ENCODE measurements around the gene PRELID1.

PRELID1 gene

DNA sequence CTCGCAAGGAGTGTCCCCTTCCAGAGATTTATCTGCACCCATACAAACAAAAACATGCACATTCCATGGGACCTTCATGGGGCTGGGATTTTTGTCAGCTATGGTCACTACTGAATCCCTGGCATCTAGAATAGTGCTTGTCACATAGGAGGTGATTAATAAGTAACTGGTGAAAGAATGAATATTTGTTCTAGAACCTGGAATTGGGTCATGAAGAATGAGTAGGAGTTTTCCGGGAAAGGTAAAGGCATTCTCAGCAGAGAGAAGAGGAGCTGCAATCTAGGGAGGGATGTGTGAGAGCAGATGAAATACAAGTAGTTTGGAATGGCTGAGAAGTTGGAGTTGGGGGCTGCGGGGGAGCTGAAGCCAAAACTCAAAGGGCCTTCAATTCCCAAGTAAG, 50.7 kb downstream of the PRELID1 start:
- TF ChIP-seq LEF1 (IDR thresholded peaks at IDR 0.05; ENCODE audit: borderline replicate concordance), result no peak
- TF ChIP-seq L3MBTL2 (conservative IDR thresholded peaks at IDR 0.05), result no peak
- TF ChIP-seq ARNT (IDR thresholded peaks at IDR 0.05), result no peak
- TF ChIP-seq, protein P1, sequence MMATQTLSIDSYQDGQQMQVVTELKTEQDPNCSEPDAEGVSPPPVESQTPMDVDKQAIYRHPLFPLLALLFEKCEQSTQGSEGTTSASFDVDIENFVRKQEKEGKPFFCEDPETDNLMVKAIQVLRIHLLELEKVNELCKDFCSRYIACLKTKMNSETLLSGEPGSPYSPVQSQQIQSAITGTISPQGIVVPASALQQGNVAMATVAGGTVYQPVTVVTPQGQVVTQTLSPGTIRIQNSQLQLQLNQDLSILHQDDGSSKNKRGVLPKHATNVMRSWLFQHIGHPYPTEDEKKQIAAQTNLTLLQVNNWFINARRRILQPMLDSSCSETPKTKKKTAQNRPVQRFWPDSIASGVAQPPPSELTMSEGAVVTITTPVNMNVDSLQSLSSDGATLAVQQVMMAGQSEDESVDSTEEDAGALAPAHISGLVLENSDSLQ (IDR thresholded peaks at IDR 0.05), result no peak
- TF ChIP-seq NFRKB (IDR thresholded peaks at IDR 0.05), result no peak
- no peak for TF ChIP-seq FOXM1 (IDR thresholded peaks at IDR 0.05; ENCODE audit: borderline replicate concordance)
- no peak for TF ChIP-seq HDGF (IDR thresholded peaks at IDR 0.05; ENCODE audit: borderline replicate concordance)
- ChIA-PET POLR2A (interaction anchor here (4.2 kb wide), 1 partner anchor 12 kb away, joined by 38 read pairs; no protein-coding TSS in a partner anchor), CTCF (no interaction called here)
- DNase-seq (ENCODE audit: extremely low spot score), result no peak

DNA sequence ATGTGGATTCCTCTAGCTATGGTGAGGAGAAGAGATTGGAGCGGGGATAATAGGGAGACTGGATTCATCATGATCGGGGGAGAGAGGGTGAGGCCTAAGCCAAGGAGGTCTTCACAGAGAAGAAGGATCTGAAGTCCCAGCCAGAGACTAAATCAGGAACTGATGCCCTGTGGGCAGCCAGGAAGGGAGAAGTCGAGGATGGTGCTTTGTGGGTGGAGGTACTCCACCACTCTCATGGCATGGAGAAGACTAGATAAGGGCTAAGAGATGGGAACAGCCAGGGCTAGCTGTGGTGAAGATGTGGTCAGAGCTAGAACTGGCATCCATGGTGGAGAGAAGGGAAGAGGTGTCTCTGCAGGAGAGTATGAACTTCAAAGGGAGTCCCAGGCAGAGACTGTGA, 51.1 kb downstream of the PRELID1 start:
- no peak for TF ChIP-seq FOXK2 (IDR thresholded peaks at IDR 0.05)
- TF ChIP-seq NFRKB (IDR thresholded peaks at IDR 0.05), result no peak
- TF ChIP-seq SUZ12 (IDR thresholded peaks at IDR 0.05), result no peak
- no peak for TF ChIP-seq TARDBP (IDR thresholded peaks at IDR 0.05)
- TF ChIP-seq LEF1 (IDR thresholded peaks at IDR 0.05; ENCODE audit: borderline replicate concordance), result no peak
- TF ChIP-seq BHLHE40 (IDR thresholded peaks at IDR 0.05; ENCODE audit: borderline replicate concordance), result no peak
- no peak for TF ChIP-seq ZNF384 (IDR thresholded peaks at IDR 0.05)
- TF ChIP-seq ARNT (IDR thresholded peaks at IDR 0.05), result no peak
- no peak for TF ChIP-seq ELF4 (IDR thresholded peaks at IDR 0.05)
- TF ChIP-seq HDGF (IDR thresholded peaks at IDR 0.05; ENCODE audit: borderline replicate concordance), result no peak
- TF ChIP-seq SP1 (IDR thresholded peaks at IDR 0.05), result no peak
- POLR2A ChIA-PET, result no interaction called here
- CTCF ChIA-PET, result no interaction called here
- no peak for DNase-seq (ENCODE audit: extremely low spot score)

DNA sequence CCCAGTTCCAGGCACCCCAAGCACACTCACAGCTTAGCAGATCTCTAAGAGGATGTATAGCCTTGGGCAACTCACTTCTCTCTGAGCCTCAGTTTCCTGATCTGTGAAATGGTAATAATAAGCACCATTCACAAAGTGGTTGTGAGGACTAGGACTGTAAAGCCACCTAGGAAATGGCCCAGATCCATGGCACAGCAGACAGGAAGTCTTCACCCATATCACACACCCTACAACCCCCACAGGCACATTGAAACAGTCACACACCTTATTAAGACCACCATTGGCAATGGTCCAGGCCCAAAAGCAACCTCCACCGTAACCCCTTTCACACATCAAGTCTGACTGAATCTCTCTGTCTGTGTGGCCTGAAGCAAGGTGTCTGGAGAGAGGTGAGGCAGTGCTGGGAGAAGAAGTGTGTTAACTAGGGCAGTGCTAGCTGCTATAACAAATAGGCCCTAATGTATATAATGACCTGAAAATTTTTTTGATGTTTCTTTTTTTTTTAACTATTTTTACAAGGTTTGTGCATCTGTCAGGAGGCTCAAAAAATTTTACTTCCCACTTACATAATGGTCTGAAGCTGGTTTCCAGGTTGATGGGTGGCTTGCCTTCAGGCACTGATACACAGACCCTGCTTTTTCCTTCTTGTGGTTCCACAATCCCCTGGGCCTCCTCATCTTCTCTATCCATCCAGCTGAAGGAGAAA, 51.7 kb downstream of the PRELID1 start:
- ChIA-PET CTCF (no interaction called here), POLR2A (no interaction called here)
- TF ChIP-seq HDGF (IDR thresholded peaks at IDR 0.05; ENCODE audit: borderline replicate concordance) (no peak), SUZ12 (IDR thresholded peaks at IDR 0.05) (no peak), BHLHE40 (IDR thresholded peaks at IDR 0.05; ENCODE audit: borderline replicate concordance) (no peak), NFRKB (IDR thresholded peaks at IDR 0.05) (no peak), FOXK2 (IDR thresholded peaks at IDR 0.05) (no peak), ARNT (IDR thresholded peaks at IDR 0.05) (no peak), LEF1 (IDR thresholded peaks at IDR 0.05; ENCODE audit: borderline replicate concordance) (no peak), FOXM1 (IDR thresholded peaks at IDR 0.05; ENCODE audit: borderline replicate concordance) (no peak), SP1 (IDR thresholded peaks at IDR 0.05) (no peak), FOXA1 (IDR thresholded peaks at IDR 0.05) (no peak), ELF4 (IDR thresholded peaks at IDR 0.05) (no peak), ZNF384 (IDR thresholded peaks at IDR 0.05) (no peak), TARDBP (IDR thresholded peaks at IDR 0.05) (no peak), CTBP1 (IDR thresholded peaks at IDR 0.05; ENCODE audit: borderline replicate concordance) (no peak), L3MBTL2 (conservative IDR thresholded peaks at IDR 0.05) (no peak)
- TF ChIP-seq, protein P1 (IDR thresholded peaks at IDR 0.05), result no peak
- no peak for DNase-seq (ENCODE audit: extremely low spot score)

DNA sequence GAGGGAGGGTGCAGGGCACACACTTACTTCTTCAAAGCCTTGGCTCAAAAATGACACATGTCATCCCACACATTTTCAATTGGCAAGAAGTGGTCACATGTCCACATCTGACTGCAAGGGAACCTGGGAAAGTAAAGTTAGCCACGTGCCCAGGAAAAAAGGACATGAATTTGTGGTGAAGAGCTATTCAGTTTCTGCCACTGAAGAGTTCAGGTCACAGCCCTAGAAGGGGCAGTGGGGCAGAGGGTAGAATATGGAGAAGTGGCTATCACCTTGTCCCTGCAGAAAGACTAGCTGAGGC, 52.2 kb downstream of the PRELID1 start:
- no peak for DNase-seq (ENCODE audit: extremely low spot score)
- ChIA-PET POLR2A (no interaction called here), CTCF (interaction anchor here (1.1 kb wide), 1 partner anchor 15 kb away, joined by 5 read pairs; no protein-coding TSS in a partner anchor)
- peak; percentile 71 for TF ChIP-seq L3MBTL2 (conservative IDR thresholded peaks at IDR 0.05)
- TF ChIP-seq FOXK2 (IDR thresholded peaks at IDR 0.05), result no peak
